Hepatic stellate cell (primary cell): ENCODE data around the gene FAM32A.

Experiments used
- DNase-seq: peaks from one replicate; pipeline ENCODE4 v3.0.0; 2011; ENCODE audit warnings: low spot score

The FAM32A gene

GRCh38 chr19:16185123-16185767, at the start of gene FAM32A:
Gene FAM32A, plus strand, starts transcription at chr19:16185410. Its CDS starts 33 bp downstream, at chr19:16185443.
- DNase-seq: peak; percentile 100

GRCh38 chr19:16135430-16136127, 49.6 kb upstream of the FAM32A start:
- no peak for DNase-seq

GRCh38 chr19:16136185-16136999, 48.8 kb upstream of the FAM32A start:
- no peak for DNase-seq

GRCh38 chr19:16139752-16140151, 45.5 kb upstream of the FAM32A start:
- DNase-seq: no peak

GRCh38 chr19:16141043-16141442, 44.2 kb upstream of the FAM32A start:
- no peak for DNase-seq

GRCh38 chr19:16142032-16142580, 43.1 kb upstream of the FAM32A start:
- no peak for DNase-seq

GRCh38 chr19:16143399-16144215, 41.6 kb upstream of the FAM32A start, which contains the start of gene HSH2D:
Gene HSH2D, plus strand, starts transcription at chr19:16143685. Its CDS starts 5,066 bp downstream, at chr19:16148751.
- no peak for DNase-seq

- DNase-seq: no peak
These were observed 41.0 kb upstream of the FAM32A start for GRCh38 chr19:16144216-16144581.

GRCh38 chr19:16146112-16146511, 39.1 kb upstream of the FAM32A start:
- no peak for DNase-seq

GRCh38 chr19:16148443-16149229, 36.6 kb upstream of the FAM32A start:
- DNase-seq: no peak

GRCh38 chr19:16153582-16154336, 31.5 kb upstream of the FAM32A start:
- no peak for DNase-seq

- no peak for DNase-seq
These were observed 30.7 kb upstream of the FAM32A start for GRCh38 chr19:16154557-16154956.

GRCh38 chr19:16155128-16155527, 30.1 kb upstream of the FAM32A start:
- DNase-seq: no peak

GRCh38 chr19:16156904-16157303, 28.3 kb upstream of the FAM32A start:
- no peak for DNase-seq

GRCh38 chr19:16157601-16158000, 27.6 kb upstream of the FAM32A start:
- no peak for DNase-seq

GRCh38 chr19:16159655-16160054, 25.6 kb upstream of the FAM32A start:
- no peak for DNase-seq

- DNase-seq: no peak
These were observed 24.7 kb upstream of the FAM32A start for GRCh38 chr19:16160445-16160942.

- peak; percentile 73 for DNase-seq
These were observed 24.2 kb upstream of the FAM32A start for GRCh38 chr19:16160943-16161560.

- no peak for DNase-seq
These were observed 23.4 kb upstream of the FAM32A start for GRCh38 chr19:16161840-16162239.
